H9 (cell line): ENCODE measurements around the gene MMP24OS. TPM values are rescaled to one million over a fixed set of nuclear protein-coding genes. Genes with fewer than 3 reads are reported as not detected.

ENCODE experiments used
- DNase-seq: peaks from one replicate; pipeline ENCODE4 v3.0.0-alpha.2; 2017
- H2AFZ ChIP-seq: one replicate; pipeline ENCODE4 v1.6.1; 2013; ENCODE audit warnings: mild to moderate bottlenecking, low read length, control low read depth, moderate library complexity
- H2AK5ac ChIP-seq: 2 replicates; pipeline ENCODE4 v1.6.1; 2013; ENCODE audit warnings: low read length, control low read depth, mixed read lengths; ENCODE audit not compliant: insufficient read length
- H2BK120ac ChIP-seq: one replicate; pipeline ENCODE4 v1.6.1; 2013; ENCODE audit warnings: low read depth, mild to moderate bottlenecking, low read length, control low read depth, inconsistent platforms; ENCODE audit not compliant: poor library complexity, severe bottlenecking
- H2BK12ac ChIP-seq: 2 replicates; pipeline ENCODE4 v1.6.1; 2013; ENCODE audit warnings: low read length, control low read depth, mixed read lengths, low read depth; ENCODE audit not compliant: insufficient read length
- H2BK15ac ChIP-seq: 2 replicates; pipeline ENCODE4 v1.6.1; 2013; ENCODE audit warnings: low read depth, low read length, control low read depth
- H2BK20ac ChIP-seq: one replicate; pipeline ENCODE4 v1.6.1; 2013; ENCODE audit warnings: low read depth, mild to moderate bottlenecking, low read length, control low read depth, inconsistent platforms; ENCODE audit not compliant: poor library complexity, severe bottlenecking
- H2BK5ac ChIP-seq: 2 replicates; pipeline ENCODE4 v1.6.1; 2013; ENCODE audit warnings: low read length, control low read depth, mixed read lengths; ENCODE audit not compliant: insufficient read length
- H3K14ac ChIP-seq: 2 replicates; pipeline ENCODE4 v1.6.1; 2013; ENCODE audit warnings: low read length, control low read depth; ENCODE audit not compliant: insufficient read depth
- H3K18ac ChIP-seq: 2 replicates; pipeline ENCODE4 v1.6.1; 2013; ENCODE audit warnings: low read depth, mild to moderate bottlenecking, mixed read lengths, low read length, control low read depth; ENCODE audit not compliant: insufficient read length
- H3K23ac ChIP-seq: 2 replicates; pipeline ENCODE4 v1.6.1; 2013; ENCODE audit warnings: low read length, control low read depth, mixed read lengths, low read depth; ENCODE audit not compliant: insufficient read length
- H3K23me2 ChIP-seq: 2 replicates; pipeline ENCODE4 v1.6.1; 2013; ENCODE audit warnings: low read depth, mild to moderate bottlenecking, mixed read lengths, low read length, control low read depth; ENCODE audit not compliant: insufficient read length, poor library complexity, severe bottlenecking
- H3K27ac ChIP-seq: 2 replicates; pipeline ENCODE4 v1.5.1; 2013; ENCODE audit warnings: low read length, control low read depth, mixed read lengths, low read depth; ENCODE audit not compliant: insufficient read length
- H3K27me3 ChIP-seq: 2 replicates; pipeline ENCODE4 v1.6.1; 2013; ENCODE audit warnings: low read length, control low read depth, inconsistent platforms; ENCODE audit not compliant: insufficient read depth
- H3K4ac ChIP-seq: 2 replicates; pipeline ENCODE4 v1.6.1; 2013; ENCODE audit warnings: low read depth, mild to moderate bottlenecking, control low read depth, inconsistent platforms, low read length, moderate library complexity
- H3K4me1 ChIP-seq: 2 replicates; pipeline ENCODE4 v1.6.1; 2013; ENCODE audit warnings: low read length, control low read depth, inconsistent platforms; ENCODE audit not compliant: insufficient read depth
- H3K4me2 ChIP-seq: 2 replicates; pipeline ENCODE4 v1.6.1; 2013; ENCODE audit warnings: low read length, control low read depth, mixed read lengths; ENCODE audit not compliant: insufficient read length, insufficient read depth
- H3K56ac ChIP-seq: 2 replicates; pipeline ENCODE4 v1.6.1; 2013; ENCODE audit warnings: low read depth, mild to moderate bottlenecking, mixed read lengths, low read length, control low read depth; ENCODE audit not compliant: insufficient read length
- H3K79me1 ChIP-seq: 2 replicates; pipeline ENCODE4 v1.6.1; 2013; ENCODE audit warnings: low read depth, mild to moderate bottlenecking, moderate library complexity, low read length, control low read depth, inconsistent platforms; ENCODE audit not compliant: insufficient read depth, poor library complexity, severe bottlenecking
- H3K79me2 ChIP-seq: 2 replicates; pipeline ENCODE4 v1.6.1; 2013; ENCODE audit warnings: low read length, control low read depth, inconsistent platforms; ENCODE audit not compliant: insufficient read depth
- H3K9ac ChIP-seq: 2 replicates; pipeline ENCODE4 v1.6.1; 2013; ENCODE audit warnings: low read length, control low read depth, mixed read lengths; ENCODE audit not compliant: insufficient read length; ENCODE audit errors: extremely low read depth
- H3K9me3 ChIP-seq: one replicate; pipeline ENCODE4 v1.6.1; 2013; ENCODE audit warnings: low read depth, low read length, inconsistent platforms; ENCODE audit not compliant: control insufficient read depth
- H3T11ph ChIP-seq: one replicate; pipeline ENCODE4 v1.6.1; 2013; ENCODE audit warnings: mild to moderate bottlenecking, low read length, control low read depth, inconsistent platforms
- H4K20me1 ChIP-seq: one replicate; pipeline ENCODE4 v1.6.1; 2013; ENCODE audit not compliant: control insufficient read depth, insufficient read length, insufficient read depth
- H4K5ac ChIP-seq: 2 replicates; pipeline ENCODE4 v1.6.1; 2013; ENCODE audit warnings: low read depth, mild to moderate bottlenecking, mixed read lengths, low read length, control low read depth; ENCODE audit not compliant: insufficient read length
- H4K8ac ChIP-seq: replicated peaks from 2 replicates; pipeline ENCODE4 v1.6.1; 2013; ENCODE audit warnings: low read length, control low read depth, mixed read lengths, low read depth; ENCODE audit not compliant: insufficient read length
- H4K91ac ChIP-seq: 2 replicates; pipeline ENCODE4 v1.6.1; 2013; ENCODE audit warnings: low read depth, mild to moderate bottlenecking, moderate library complexity, mixed read lengths, low read length, control low read depth; ENCODE audit not compliant: insufficient read length
- H3K27ac Mint-ChIP-seq, 3 experiments: 2 replicates in 2 of 3; 3 replicates in 1 of 3; pipeline ENCODE4 v1.8.0; 2020 to 2021; ENCODE audit warnings: mixed read lengths in 3 of 3, mild to moderate bottlenecking in 1 of 3, moderate library complexity in 1 of 3
- H3K27me3 Mint-ChIP-seq: 2 replicates; pipeline ENCODE4 v1.8.0; 2021; ENCODE audit warnings: low read depth, mild to moderate bottlenecking, moderate library complexity, mixed read lengths
- H3K36me3 Mint-ChIP-seq, 3 experiments: 2 replicates in 2 of 3; 3 replicates in 1 of 3; pipeline ENCODE4 v1.8.0; 2020 to 2021; ENCODE audit warnings: low read depth in 3 of 3, mixed read lengths in 3 of 3; ENCODE audit not compliant: insufficient read depth in 1 of 3
- H3K4me1 Mint-ChIP-seq, 2 experiments: 2 replicates each; pipeline ENCODE4 v1.8.0; 2020; ENCODE audit warnings: mixed read lengths in 2 of 2
- H3K4me3 Mint-ChIP-seq, 2 experiments: 2 replicates in 1 of 2; 3 replicates in 1 of 2; pipeline ENCODE4 v1.8.0; 2020 to 2021; ENCODE audit warnings: mild to moderate bottlenecking in 2 of 2, mixed read lengths in 2 of 2, moderate library complexity in 1 of 2
- H3K9me3 Mint-ChIP-seq, 2 experiments: 2 replicates in 1 of 2; 3 replicates in 1 of 2; pipeline ENCODE4 v1.8.0; 2020; ENCODE audit warnings: mild to moderate bottlenecking in 2 of 2, mixed read lengths in 2 of 2, moderate library complexity in 1 of 2
- WGBS: extraction: QIAGEN DNeasy Blood & Tissue Kit; methylation state at CpG from one replicate; pipeline ENCODE4 v1.1.7; 2013; ENCODE audit warnings: missing lambda C conversion rate, low lambda C conversion rate, mixed read lengths; ENCODE audit not compliant: insufficient read length; ENCODE audit errors: extremely low coverage; 5-methylcytosine and 5-hydroxymethylcytosine counted together
- total RNA-seq: library from RNA; stranded (reverse); gene quantifications from 2 replicates; pipeline ENCODE4 v1.2.1, GENCODE V29; 2021
- TF ChIP-seq, protein P1 (sequence below): fragments of 200-600 bp; sonication (generic); conservative IDR thresholded peaks from 3 replicates; pipeline ENCODE4 v1.8.0; 2021; ENCODE audit warnings: antibody characterized with exemption, mild to moderate bottlenecking

Gene MMP24OS
- total RNA-seq, 1 experiment from 2014 or later: 43.8 TPM

DNA sequence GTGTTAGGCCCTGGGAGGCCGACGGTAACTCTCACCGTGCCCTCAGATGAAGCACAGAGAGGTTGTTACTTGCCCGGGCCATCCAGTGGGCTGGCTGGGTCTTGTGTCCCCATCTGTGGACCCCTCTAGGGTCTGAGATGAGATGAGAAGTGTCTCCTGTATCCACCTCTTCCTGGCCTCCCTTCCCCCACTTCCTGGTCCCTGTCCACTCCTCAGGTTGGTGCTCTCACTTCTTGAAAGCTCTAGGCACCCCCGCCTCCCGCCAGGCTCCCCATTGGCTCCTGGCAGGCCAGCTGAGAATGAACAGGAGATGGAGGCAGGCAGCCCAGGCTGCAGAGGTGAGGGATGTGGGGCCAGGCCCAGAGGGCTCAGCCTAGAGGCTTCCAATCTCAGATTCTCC lies 1.5 kb downstream of the MMP24OS start:
- WGBS: no CpG with 5 or more reads among the region's 6 CpGs
- Histone ChIP-seq H3K79me2 (no peaks in the 10 kb centered on the region), H4K91ac (no peak overlapping the region), H2AFZ (no peak overlapping the region), H2AK5ac (no peak overlapping the region), H3K4me2 (no peak overlapping the region), H3K4ac (no peak overlapping the region), H3K18ac (no peak overlapping the region), H3K23me2 (peaks cover 7% of the 10 kb centered on the region), H2BK5ac (no peak overlapping the region), H2BK120ac (no peak overlapping the region), H2BK15ac (no peak overlapping the region), H3K9me3 (no peaks in the 10 kb centered on the region), H3K9ac (no peak overlapping the region), H3T11ph (no peak overlapping the region), H3K79me1 (no peaks in the 10 kb centered on the region), H4K8ac (no peak overlapping the region), H3K27me3 (no peaks in the 10 kb centered on the region), H2BK20ac (no peak overlapping the region), H3K56ac (no peak overlapping the region), H3K27ac (no peak overlapping the region), H4K20me1 (no peaks in the 10 kb centered on the region), H2BK12ac (no peak overlapping the region), H4K5ac (no peak overlapping the region), H3K4me1 (no peaks in the 10 kb centered on the region; the same call in 1 of the 2 replicates), H3K23ac (no peak overlapping the region), H3K14ac (no peak overlapping the region)
- Mint-ChIP-seq H3K36me3 (peaks cover 21 to 49% (median 45%) of the 10 kb centered on the region in 3 experiments; a peak in 6 of 7 replicates), H3K4me1 (peaks cover 15 to 24% of the 10 kb centered on the region in 2 experiments), H3K4me3 (peak overlapping the region; percentile 42 to 90; a peak in 4 of 5 replicates), H3K27me3 (no peaks in the 10 kb centered on the region; the same call in 1 of the 2 replicates), H3K9me3 (no peaks in the 10 kb centered on the region; a peak in 2 of 5 replicates), H3K27ac (peak overlapping the region in 1 of 3 experiments; percentile 47; a peak in 1 of 7 replicates)
- no peak for DNase-seq
- TF ChIP-seq, protein P1, sequence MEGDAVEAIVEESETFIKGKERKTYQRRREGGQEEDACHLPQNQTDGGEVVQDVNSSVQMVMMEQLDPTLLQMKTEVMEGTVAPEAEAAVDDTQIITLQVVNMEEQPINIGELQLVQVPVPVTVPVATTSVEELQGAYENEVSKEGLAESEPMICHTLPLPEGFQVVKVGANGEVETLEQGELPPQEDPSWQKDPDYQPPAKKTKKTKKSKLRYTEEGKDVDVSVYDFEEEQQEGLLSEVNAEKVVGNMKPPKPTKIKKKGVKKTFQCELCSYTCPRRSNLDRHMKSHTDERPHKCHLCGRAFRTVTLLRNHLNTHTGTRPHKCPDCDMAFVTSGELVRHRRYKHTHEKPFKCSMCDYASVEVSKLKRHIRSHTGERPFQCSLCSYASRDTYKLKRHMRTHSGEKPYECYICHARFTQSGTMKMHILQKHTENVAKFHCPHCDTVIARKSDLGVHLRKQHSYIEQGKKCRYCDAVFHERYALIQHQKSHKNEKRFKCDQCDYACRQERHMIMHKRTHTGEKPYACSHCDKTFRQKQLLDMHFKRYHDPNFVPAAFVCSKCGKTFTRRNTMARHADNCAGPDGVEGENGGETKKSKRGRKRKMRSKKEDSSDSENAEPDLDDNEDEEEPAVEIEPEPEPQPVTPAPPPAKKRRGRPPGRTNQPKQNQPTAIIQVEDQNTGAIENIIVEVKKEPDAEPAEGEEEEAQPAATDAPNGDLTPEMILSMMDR: no peak
